H1 (cell line): ENCODE data around the gene C19orf12. TPM values are rescaled to one million over a fixed set of nuclear protein-coding genes. Genes with fewer than 3 reads are reported as not detected.
A peak's percentile ranks its signal among the peaks of the same experiment; 100 is the strongest.

Experiments
- CTCF ChIA-PET: fragments of 300-600 bp; sonication (Branson Sonifier 250); formaldehyde crosslinking; loops from one replicate; lab custom pipeline; 2021; ENCODE audit not compliant: partially characterized antibody; lab: Charles Lee
- POLR2A ChIA-PET: fragments of 300-600 bp; sonication (Branson Sonifier 250); formaldehyde crosslinking; loops from one replicate; lab custom pipeline; 2021; ENCODE audit warnings: inconsistent platforms; ENCODE audit not compliant: partially characterized antibody; lab: Charles Lee
- DNase-seq, 2 experiments: peaks; one replicate each; pipeline versions ENCODE4 v3.0.0 to v3.0.0-alpha.2; 2010 to 2022; ENCODE audit warnings: low spot score in 2 of 2, low read depth in 1 of 2, mixed read lengths in 1 of 2
- FAIRE-seq: peaks from 2 replicates; lab custom pipeline; 2011; peaks lifted over from hg19 to GRCh38; lab: Jason Lieb, UNC
- H2AFZ ChIP-seq: 2 replicates; pipeline ENCODE4 v1.8.1; 2012; ENCODE audit warnings: low read length, inconsistent platforms
- H2AK5ac ChIP-seq: 2 replicates; pipeline ENCODE4 v1.6.1; 2013; ENCODE audit warnings: low read depth, low read length
- H2BK120ac ChIP-seq: replicated peaks from 2 replicates; pipeline ENCODE3; 2013; ENCODE audit warnings: low read depth, low read length, inconsistent platforms
- H2BK12ac ChIP-seq: 2 replicates; pipeline ENCODE4 v1.6.1; 2013; ENCODE audit warnings: low read depth, low read length
- H2BK15ac ChIP-seq: 2 replicates; pipeline ENCODE4 v1.6.1; 2013; ENCODE audit warnings: low read length
- H2BK20ac ChIP-seq: 2 replicates; pipeline ENCODE4 v1.6.1; 2013; ENCODE audit warnings: low read length
- H2BK5ac ChIP-seq: 2 replicates; pipeline ENCODE4 v1.6.1; 2013; ENCODE audit warnings: low read depth, low read length
- H3K14ac ChIP-seq: 2 replicates; pipeline ENCODE4 v1.6.1; 2013; ENCODE audit warnings: inconsistent platforms; ENCODE audit not compliant: insufficient read length
- H3K18ac ChIP-seq: 2 replicates; pipeline ENCODE4 v1.6.1; 2013; ENCODE audit warnings: low read length; ENCODE audit errors: extremely low read depth
- H3K23ac ChIP-seq: 2 replicates; pipeline ENCODE4 v1.6.1; 2013; ENCODE audit warnings: inconsistent platforms; ENCODE audit not compliant: insufficient read length
- H3K23me2 ChIP-seq: 2 replicates; pipeline ENCODE4 v1.6.1; 2013; ENCODE audit warnings: low read depth, low read length
- H3K27ac ChIP-seq: 2 replicates; pipeline ENCODE4 v1.6.1; 2011; ENCODE audit warnings: low read depth, low read length, inconsistent platforms
- H3K27me3 ChIP-seq, 4 experiments: replicated peaks in 1 of 4; 1 replicate in 1 of 4; 2 replicates in 3 of 4; pipeline versions ENCODE4 v1.6.1 to v1.8.1; 2011 to 2013; ENCODE audit warnings: low read length in 3 of 4, mild to moderate bottlenecking in 3 of 4, inconsistent platforms in 2 of 4, mixed read lengths in 2 of 4, moderate library complexity in 1 of 4; ENCODE audit not compliant: control insufficient read depth in 3 of 4, insufficient read depth in 3 of 4; ENCODE audit errors: extremely low read depth in 1 of 4
- H3K36me3 ChIP-seq, 4 experiments: 2 replicates each; pipeline versions ENCODE4 v1.6.1 to v1.8.1; 2011 to 2013; ENCODE audit warnings: mild to moderate bottlenecking in 4 of 4, low read length in 3 of 4, moderate library complexity in 2 of 4, control low read depth in 1 of 4, inconsistent platforms in 1 of 4; ENCODE audit not compliant: insufficient read depth in 4 of 4, control insufficient read depth in 2 of 4
- H3K4ac ChIP-seq: replicated peaks from 2 replicates; pipeline ENCODE3; 2013; ENCODE audit warnings: low read length, low read depth, mixed read lengths, inconsistent platforms; ENCODE audit not compliant: insufficient read length
- H3K4me1 ChIP-seq, 4 experiments: replicated peaks in 1 of 4; 1 replicate in 1 of 4; 2 replicates in 3 of 4; pipeline versions ENCODE4 v1.6.1 to v1.8.1; 2011 to 2013; ENCODE audit warnings: low read length in 3 of 4, inconsistent platforms in 2 of 4, mixed read lengths in 1 of 4; ENCODE audit not compliant: insufficient read depth in 4 of 4, control insufficient read depth in 3 of 4
- H3K4me2 ChIP-seq, 2 experiments: 2 replicates each; pipeline versions ENCODE4 v1.6.1 to v1.8.1; 2011 to 2013; ENCODE audit warnings: low read depth in 2 of 2, low read length in 2 of 2, control low read depth in 1 of 2, inconsistent platforms in 1 of 2, mild to moderate bottlenecking in 1 of 2; ENCODE audit not compliant: insufficient read depth in 1 of 2
- H3K4me3 ChIP-seq, 4 experiments: fragments of 200-600, 300-600 bp in 1 of 4; sonication (generic), shearing (Covaris generic), sonication (Bioruptor Twin) in 1 of 4; 2 replicates each; pipeline versions ENCODE4 v1.5.1 to v1.8.1; 2011 to 2016; ENCODE audit warnings: low read length in 4 of 4, low read depth in 3 of 4, control low read depth in 2 of 4, inconsistent platforms in 2 of 4, mild to moderate bottlenecking in 2 of 4, mixed read lengths in 1 of 4, moderate library complexity in 1 of 4; ENCODE audit not compliant: insufficient read depth in 2 of 4; ENCODE audit errors: extremely low read depth in 1 of 4
- H3K56ac ChIP-seq: replicated peaks from 2 replicates; pipeline ENCODE3; 2013; ENCODE audit warnings: low read depth, mild to moderate bottlenecking, mixed read lengths, low read length, inconsistent platforms; ENCODE audit not compliant: insufficient read length
- H3K79me1 ChIP-seq: 2 replicates; pipeline ENCODE4 v1.6.1; 2013; ENCODE audit warnings: low read depth, low read length, control low read depth
- H3K79me2 ChIP-seq, 2 experiments: 2 replicates each; pipeline versions ENCODE4 v1.6.1 to v1.8.1; 2012 to 2013; ENCODE audit warnings: low read length in 2 of 2, mild to moderate bottlenecking in 2 of 2, inconsistent platforms in 1 of 2; ENCODE audit not compliant: insufficient read depth in 2 of 2, control insufficient read depth in 1 of 2
- H3K9ac ChIP-seq, 4 experiments: replicated peaks in 1 of 4; 1 replicate in 1 of 4; 2 replicates in 3 of 4; pipeline versions ENCODE4 v1.6.1 to v1.8.1; 2011 to 2013; ENCODE audit warnings: low read depth in 3 of 4, low read length in 3 of 4, control low read depth in 2 of 4, mild to moderate bottlenecking in 2 of 4, moderate library complexity in 2 of 4, inconsistent platforms in 1 of 4; ENCODE audit errors: extremely low read depth in 1 of 4
- H3K9me3 ChIP-seq, 2 experiments: 2 replicates each; pipeline versions ENCODE4 v1.6.1 to v1.8.1; 2012 to 2013; ENCODE audit warnings: mild to moderate bottlenecking in 2 of 2, moderate library complexity in 2 of 2, control low read depth in 1 of 2, inconsistent platforms in 1 of 2, low read depth in 1 of 2, low read length in 1 of 2, mixed read lengths in 1 of 2; ENCODE audit not compliant: insufficient read depth in 2 of 2
- H4K20me1 ChIP-seq, 2 experiments: replicated peaks in 1 of 2; 2 replicates each; pipeline versions ENCODE3 to v1.8.1; 2011 to 2013; ENCODE audit warnings: inconsistent platforms in 2 of 2, low read length in 2 of 2, mild to moderate bottlenecking in 1 of 2; ENCODE audit not compliant: insufficient read depth in 2 of 2, control insufficient read depth in 1 of 2
- H4K5ac ChIP-seq: 2 replicates; pipeline ENCODE4 v1.6.1; 2013; ENCODE audit warnings: low read length, low read depth, mixed read lengths, inconsistent platforms; ENCODE audit not compliant: insufficient read length
- H4K8ac ChIP-seq: 2 replicates; pipeline ENCODE4 v1.8.0; 2013; ENCODE audit warnings: mild to moderate bottlenecking, moderate library complexity, low read length, inconsistent platforms; ENCODE audit not compliant: insufficient read depth; ENCODE audit errors: extremely low read depth
- H4K91ac ChIP-seq: replicated peaks from 2 replicates; pipeline ENCODE3; 2013; ENCODE audit warnings: low read length, mixed read lengths, inconsistent platforms; ENCODE audit not compliant: insufficient read length
- ASH2L ChIP-seq: fragments of 200-600, 300-600 bp; sonication (generic); IDR thresholded peaks from one replicate; pipeline ENCODE4 v1.7.1; 2017; ENCODE audit warnings: low read length
- SIX5 ChIP-seq: IDR thresholded peaks from 2 replicates; pipeline ENCODE4 v1.6.1; 2011; ENCODE audit warnings: mild to moderate bottlenecking, low read depth, low read length
- WGBS, 2 experiments: shearing (Covaris generic) in 1 of 2; methylation state at CpG; one replicate each; pipeline versions ENCODE4 v1.1.6 to v1.1.7; 2013 to 2015; ENCODE audit warnings: low lambda C conversion rate in 2 of 2, mixed read lengths in 2 of 2, inconsistent platforms in 1 of 2, low coverage in 1 of 2, missing lambda C conversion rate in 1 of 2; ENCODE audit not compliant: insufficient replicate concordance in 2 of 2, insufficient coverage in 1 of 2, insufficient read length in 1 of 2; ENCODE audit errors: extremely low coverage in 1 of 2, missing lambda C conversion rate in 1 of 2; 5-methylcytosine and 5-hydroxymethylcytosine counted together
- polyA plus RNA-seq, 7 experiments: library from polyadenylated mRNA; depleted of rRNA in 3 of 7; stranded (reverse) in 5 of 7; unstranded in 2 of 7; fragments of >200 nt in 5 of 7; fragments of 200-250 nt in 2 of 7; gene quantifications; 1 replicate in 5 of 7; 2 replicates in 1 of 7; 4 replicates in 1 of 7; pipeline versions ENCODE4 v1.2.1 to v1.2.3, GENCODE V29; 2011 to 2013; ENCODE audit warnings: missing spikeins in 2 of 7, mixed read lengths in 2 of 7
- total RNA-seq: library from RNA; stranded (reverse); fragmentation: NEBNext Ultra II Directional; extraction: Animal tissue kit (Norgen Biotek cat#: 25700); gene quantifications from 2 replicates; pipeline ENCODE4 v1.2.1, GENCODE V29; 2021
- TF ChIP-seq, protein P1 (sequence below): IDR thresholded peaks from 2 replicates; pipeline ENCODE4 v1.6.1; 2011; ENCODE audit warnings: low read depth, mild to moderate bottlenecking, low read length; ENCODE audit not compliant: insufficient read depth

Gene C19orf12
- total and polyA plus RNA-seq, 2 of the 8 experiments (the other 6 are each of a cell fraction or from before 2014, with no cell fraction given) = 10.7 to 11.9 TPM

DNA sequence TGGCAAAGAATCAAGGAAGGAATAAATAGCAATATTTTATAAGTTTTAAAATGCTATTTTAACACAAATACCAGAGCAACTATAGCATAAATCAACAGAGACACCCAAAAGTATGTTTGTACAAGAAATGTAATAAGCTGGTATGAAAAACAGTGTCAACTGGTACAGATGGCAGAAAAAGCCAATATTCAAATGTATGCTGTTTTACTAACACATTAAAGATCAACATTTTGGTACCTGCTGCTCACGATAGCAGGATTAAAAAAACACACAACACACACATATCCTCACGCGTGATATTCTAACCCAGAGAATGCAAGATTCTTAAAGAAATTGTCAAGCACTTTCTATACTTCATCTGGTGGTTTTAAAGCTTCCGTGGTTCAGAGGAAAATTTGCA is 48.1 kb upstream of the C19orf12 start:
- FAIRE-seq (no peak), DNase-seq (no peak)
- ChIA-PET POLR2A (no interaction called here), CTCF (interaction anchor here (0.7 to 10.8 kb wide), 6 partner anchors 10 to 111 kb away, joined by 3 to 103 read pairs (median 6); no protein-coding TSS in a partner anchor)
- Histone ChIP-seq H3K27me3 (no peaks in the 10 kb centered on the region; a peak in 1 of 7 replicates), H3K27ac (no peak overlapping the region), H4K8ac (no peak overlapping the region), H3K4me3 (no peak overlapping the region), H2AFZ (0 out of 2 replicates have a peak overlapping the region, but pooled peaks have one; percentile 6), H3K79me1 (no peaks in the 10 kb centered on the region), H2AK5ac (no peak overlapping the region), H3K9ac (no peak overlapping the region), H3K4ac (no peak overlapping the region), H3K79me2 (no peaks in the 10 kb centered on the region), H4K91ac (no peak overlapping the region), H2BK5ac (no peak overlapping the region), H3K56ac (no peak overlapping the region), H3K23me2 (no peaks in the 10 kb centered on the region), H3K36me3 (no peaks in the 10 kb centered on the region), H3K4me2 (no peak overlapping the region), H4K20me1 (no peaks in the 10 kb centered on the region), H3K4me1 (no peaks in the 10 kb centered on the region), H3K9me3 (no peaks in the 10 kb centered on the region), H2BK20ac (no peak overlapping the region), H2BK15ac (no peak overlapping the region), H4K5ac (no peak overlapping the region), H2BK12ac (no peak overlapping the region), H2BK120ac (no peak overlapping the region), H3K14ac (no peak overlapping the region), H3K23ac (no peak overlapping the region), H3K18ac (no peak overlapping the region)
- WGBS, 2 experiments = 89% methylated on average over 4 of the region's 4 CpGs; no CpG with 5 or more reads in 1 of the 2 experiments
- TF ChIP-seq ASH2L (no peak), SIX5 (no peak)
- TF ChIP-seq, protein P1, sequence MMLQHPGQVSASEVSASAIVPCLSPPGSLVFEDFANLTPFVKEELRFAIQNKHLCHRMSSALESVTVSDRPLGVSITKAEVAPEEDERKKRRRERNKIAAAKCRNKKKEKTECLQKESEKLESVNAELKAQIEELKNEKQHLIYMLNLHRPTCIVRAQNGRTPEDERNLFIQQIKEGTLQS = no peak
